Measurements from ENCODE around the gene GFPT2. TPM values are rescaled to one million over a fixed set of nuclear protein-coding genes. Genes with fewer than 3 reads are reported as not detected.
A peak's percentile ranks its signal among the peaks of the same experiment; 100 is the strongest.

The GFPT2 gene
- polyA plus RNA-seq, 2 of the 4 experiments (the other 2 are of a cell fraction) = 24.4 to 38.0 TPM

DNA sequence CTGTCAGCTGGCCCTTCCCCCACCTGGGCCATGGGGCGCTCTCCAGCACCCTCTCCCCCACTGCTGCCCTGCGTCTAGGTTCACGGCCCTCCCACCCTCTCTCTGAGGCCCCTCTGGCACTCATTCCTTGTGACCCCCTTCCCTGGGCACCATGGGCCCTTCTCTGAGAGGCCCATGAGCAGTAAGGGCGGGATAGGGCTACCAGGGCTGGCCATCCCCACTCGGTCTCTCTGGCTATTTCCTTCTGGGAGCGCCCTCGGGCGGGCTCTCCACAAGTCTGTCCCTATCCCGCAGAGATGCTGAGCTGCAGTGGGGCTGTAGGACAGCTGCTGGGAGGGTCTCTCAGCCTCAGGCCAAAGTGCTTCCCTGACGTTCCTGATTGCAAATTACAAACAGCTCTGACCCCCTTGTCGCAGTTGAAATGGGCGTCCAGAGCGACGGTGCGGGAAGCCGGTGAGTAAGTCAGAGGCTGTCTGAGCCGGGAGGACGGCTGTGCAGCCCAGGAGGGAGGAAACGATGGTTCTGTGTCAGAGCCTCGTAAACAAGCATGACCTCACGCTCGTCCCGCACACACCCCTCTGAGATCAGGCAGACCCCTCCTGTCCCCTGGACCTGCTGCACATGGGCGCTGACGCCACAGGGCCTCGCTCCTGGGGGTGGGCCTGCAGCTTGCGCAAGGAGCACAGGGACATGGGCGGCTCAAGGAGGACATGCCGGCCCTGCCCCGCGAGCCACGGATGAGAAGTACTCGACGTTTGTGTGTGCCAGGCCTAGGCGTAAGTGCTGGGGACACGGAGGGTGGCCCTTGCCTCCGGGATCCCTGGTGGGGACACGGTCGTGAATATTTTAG lies 36.3 kb upstream of the GFPT2 start:
- WGBS (ENCODE audit: missing lambda C conversion rate) = 80% methylated on average over 35 of the region's 39 CpGs
- no peak for TF ChIP-seq CHD2 (IDR thresholded peaks at IDR 0.05; ENCODE audit: low read length, partially characterized antibody)
- no peak for TF ChIP-seq NPAS2 (CRISPR knock-in tag; IDR thresholded peaks at IDR 0.05; ENCODE audit: borderline replicate concordance)
- no peak for TF ChIP-seq EHMT2 (IDR thresholded peaks at IDR 0.05; ENCODE audit: low read depth)
- TF ChIP-seq HES2 (IDR thresholded peaks at IDR 0.05) = no peak
- no peak for TF ChIP-seq E2F6 (IDR thresholded peaks at IDR 0.05; ENCODE audit: borderline replicate concordance, low read depth)
- no peak for TF ChIP-seq GATA3 (IDR thresholded peaks at IDR 0.05; ENCODE audit: borderline replicate concordance)
- TF ChIP-seq ZC3H11A (IDR thresholded peaks at IDR 0.05) = no peak
- TF ChIP-seq CTCF (IDR thresholded peaks at IDR 0.05) = no peak
- TF ChIP-seq HOXB13 (CRISPR knock-in tag; IDR thresholded peaks at IDR 0.05; ENCODE audit: low read depth) = no peak
- no peak for TF ChIP-seq MAX (IDR thresholded peaks at IDR 0.05)
- TF ChIP-seq EHF (CRISPR knock-in tag; IDR thresholded peaks at IDR 0.05) = no peak
- TF ChIP-seq, protein P1, sequence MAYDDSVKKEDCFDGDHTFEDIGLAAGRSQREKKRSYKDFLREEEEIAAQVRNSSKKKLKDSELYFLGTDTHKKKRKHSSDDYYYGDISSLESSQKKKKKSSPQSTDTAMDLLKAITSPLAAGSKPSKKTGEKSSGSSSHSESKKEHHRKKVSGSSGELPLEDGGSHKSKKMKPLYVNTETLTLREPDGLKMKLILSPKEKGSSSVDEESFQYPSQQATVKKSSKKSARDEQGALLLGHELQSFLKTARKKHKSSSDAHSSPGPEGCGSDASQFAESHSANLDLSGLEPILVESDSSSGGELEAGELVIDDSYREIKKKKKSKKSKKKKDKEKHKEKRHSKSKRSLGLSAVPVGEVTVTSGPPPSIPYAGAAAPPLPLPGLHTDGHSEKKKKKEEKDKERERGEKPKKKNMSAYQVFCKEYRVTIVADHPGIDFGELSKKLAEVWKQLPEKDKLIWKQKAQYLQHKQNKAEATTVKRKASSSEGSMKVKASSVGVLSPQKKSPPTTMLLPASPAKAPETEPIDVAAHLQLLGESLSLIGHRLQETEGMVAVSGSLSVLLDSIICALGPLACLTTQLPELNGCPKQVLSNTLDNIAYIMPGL (CRISPR knock-in tag; IDR thresholded peaks at IDR 0.05; ENCODE audit: borderline replicate concordance) = no peak
- no peak for TF ChIP-seq ZSCAN20 (CRISPR knock-in tag; IDR thresholded peaks at IDR 0.05)
- no peak for TF ChIP-seq MYC (IDR thresholded peaks at IDR 0.05; ENCODE audit: borderline replicate concordance, low read length)

GRCh38 chr5:180387798-180388197 lies 34.7 kb upstream of the GFPT2 start:
- FAIRE-seq = no peak
- TF ChIP-seq PHF8 (IDR thresholded peaks at IDR 0.05; ENCODE audit: borderline replicate concordance, low read depth) = no peak
- no peak for DNase-seq (ENCODE audit: low read depth in 1 of 2, low spot score in 1 of 2)
- WGBS (ENCODE audit: missing lambda C conversion rate) = 76% methylated on average over 6 of the region's 6 CpGs
- Histone ChIP-seq H3K9me3 (no peaks in the 10 kb centered on the region), H3K4me3 (no peak overlapping the region), H3K27ac (no peak overlapping the region), H3K4me2 (no peak overlapping the region), H3K4me1 (no peaks in the 10 kb centered on the region)
- no peak for ATAC-seq
- ChIA-PET CTCF (interaction anchor here (0.7 to 2.3 kb wide), 2 partner anchors 59 to 94 kb away, joined by 3 to 11 read pairs; no protein-coding TSS in a partner anchor), POLR2A (no interaction called here)

More for the DNA sequence above, 36.3 kb upstream of the GFPT2 start:
- H3K4me1 ChIP-seq = no peaks in the 10 kb centered on the region
- FAIRE-seq (no peak), ATAC-seq (peak; percentile 31 to 34), DNase-seq (ENCODE audit: low read depth in 1 of 2, low spot score in 1 of 2) (no peak)
- no peak overlapping the region for H3K27ac ChIP-seq
- ChIA-PET POLR2A (no interaction called here), CTCF (interaction anchor here (0.5 to 2.3 kb wide), 3 partner anchors 8 to 121 kb away, joined by 4 to 11 read pairs (median 4); no protein-coding TSS in a partner anchor)
- H3K9me3 ChIP-seq = no peaks in the 10 kb centered on the region
- H3K4me3 ChIP-seq = no peak overlapping the region
- H3K4me2 ChIP-seq = no peak overlapping the region

DNA sequence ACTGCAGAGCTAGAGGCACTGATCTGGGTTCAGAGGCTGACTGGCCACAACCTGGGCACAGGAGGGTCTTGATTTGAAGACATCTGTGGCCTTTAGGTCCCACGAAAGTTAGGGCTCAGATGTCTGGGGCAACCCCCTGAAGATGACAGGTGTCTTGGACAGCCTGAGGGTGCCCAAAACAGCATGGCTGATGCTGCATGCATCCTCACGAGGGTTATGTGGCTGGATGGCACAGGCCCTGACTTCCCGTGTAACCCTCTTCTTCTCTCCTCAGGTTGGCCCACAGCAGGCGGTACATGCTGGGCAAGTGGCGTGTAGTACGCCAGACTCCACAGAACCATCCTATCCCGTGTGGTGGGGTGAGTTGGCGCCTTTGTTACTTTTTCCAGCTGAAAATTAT lies 29.8 kb upstream of the GFPT2 start:
- no peak overlapping the region for H3K4me2 ChIP-seq
- DNase-seq (ENCODE audit: low read depth in 1 of 2, low spot score in 1 of 2) = no peak
- H3K4me3 ChIP-seq = no peak overlapping the region
- POLR2A ChIA-PET = no interaction called here
- no peaks in the 10 kb centered on the region for H3K4me1 ChIP-seq
- TF ChIP-seq, protein P2, sequence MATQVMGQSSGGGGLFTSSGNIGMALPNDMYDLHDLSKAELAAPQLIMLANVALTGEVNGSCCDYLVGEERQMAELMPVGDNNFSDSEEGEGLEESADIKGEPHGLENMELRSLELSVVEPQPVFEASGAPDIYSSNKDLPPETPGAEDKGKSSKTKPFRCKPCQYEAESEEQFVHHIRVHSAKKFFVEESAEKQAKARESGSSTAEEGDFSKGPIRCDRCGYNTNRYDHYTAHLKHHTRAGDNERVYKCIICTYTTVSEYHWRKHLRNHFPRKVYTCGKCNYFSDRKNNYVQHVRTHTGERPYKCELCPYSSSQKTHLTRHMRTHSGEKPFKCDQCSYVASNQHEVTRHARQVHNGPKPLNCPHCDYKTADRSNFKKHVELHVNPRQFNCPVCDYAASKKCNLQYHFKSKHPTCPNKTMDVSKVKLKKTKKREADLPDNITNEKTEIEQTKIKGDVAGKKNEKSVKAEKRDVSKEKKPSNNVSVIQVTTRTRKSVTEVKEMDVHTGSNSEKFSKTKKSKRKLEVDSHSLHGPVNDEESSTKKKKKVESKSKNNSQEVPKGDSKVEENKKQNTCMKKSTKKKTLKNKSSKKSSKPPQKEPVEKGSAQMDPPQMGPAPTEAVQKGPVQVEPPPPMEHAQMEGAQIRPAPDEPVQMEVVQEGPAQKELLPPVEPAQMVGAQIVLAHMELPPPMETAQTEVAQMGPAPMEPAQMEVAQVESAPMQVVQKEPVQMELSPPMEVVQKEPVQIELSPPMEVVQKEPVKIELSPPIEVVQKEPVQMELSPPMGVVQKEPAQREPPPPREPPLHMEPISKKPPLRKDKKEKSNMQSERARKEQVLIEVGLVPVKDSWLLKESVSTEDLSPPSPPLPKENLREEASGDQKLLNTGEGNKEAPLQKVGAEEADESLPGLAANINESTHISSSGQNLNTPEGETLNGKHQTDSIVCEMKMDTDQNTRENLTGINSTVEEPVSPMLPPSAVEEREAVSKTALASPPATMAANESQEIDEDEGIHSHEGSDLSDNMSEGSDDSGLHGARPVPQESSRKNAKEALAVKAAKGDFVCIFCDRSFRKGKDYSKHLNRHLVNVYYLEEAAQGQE (IDR thresholded peaks at IDR 0.05) = no peak
- TF ChIP-seq RCOR1 (IDR thresholded peaks at IDR 0.05; ENCODE audit: low read depth, low read length) (no peak), MYC (IDR thresholded peaks at IDR 0.05; ENCODE audit: borderline replicate concordance, low read length) (no peak), MAZ (IDR thresholded peaks at IDR 0.05; ENCODE audit: borderline replicate concordance, low read depth, low read length) (no peak)
- TF ChIP-seq, protein P3, sequence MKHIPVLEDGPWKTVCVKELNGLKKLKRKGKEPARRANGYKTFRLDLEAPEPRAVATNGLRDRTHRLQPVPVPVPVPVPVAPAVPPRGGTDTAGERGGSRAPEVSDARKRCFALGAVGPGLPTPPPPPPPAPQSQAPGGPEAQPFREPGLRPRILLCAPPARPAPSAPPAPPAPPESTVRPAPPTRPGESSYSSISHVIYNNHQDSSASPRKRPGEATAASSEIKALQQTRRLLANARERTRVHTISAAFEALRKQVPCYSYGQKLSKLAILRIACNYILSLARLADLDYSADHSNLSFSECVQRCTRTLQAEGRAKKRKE (CRISPR knock-in tag; IDR thresholded peaks at IDR 0.05; ENCODE audit: low read depth) = no peak
- no peak for ATAC-seq
- WGBS (ENCODE audit: missing lambda C conversion rate) = 82% methylated on average over 8 of the region's 8 CpGs
- no peaks in the 10 kb centered on the region for H3K9me3 ChIP-seq
- no peak overlapping the region for H3K27ac ChIP-seq
- CTCF ChIA-PET = interaction anchor here (2.3 kb wide), 1 partner anchor 54 kb away, joined by 9 read pairs; no protein-coding TSS in a partner anchor
- no peak for FAIRE-seq
